ENCODE measurements around the gene DNASE1L1.

The DNASE1L1 gene

DNA sequence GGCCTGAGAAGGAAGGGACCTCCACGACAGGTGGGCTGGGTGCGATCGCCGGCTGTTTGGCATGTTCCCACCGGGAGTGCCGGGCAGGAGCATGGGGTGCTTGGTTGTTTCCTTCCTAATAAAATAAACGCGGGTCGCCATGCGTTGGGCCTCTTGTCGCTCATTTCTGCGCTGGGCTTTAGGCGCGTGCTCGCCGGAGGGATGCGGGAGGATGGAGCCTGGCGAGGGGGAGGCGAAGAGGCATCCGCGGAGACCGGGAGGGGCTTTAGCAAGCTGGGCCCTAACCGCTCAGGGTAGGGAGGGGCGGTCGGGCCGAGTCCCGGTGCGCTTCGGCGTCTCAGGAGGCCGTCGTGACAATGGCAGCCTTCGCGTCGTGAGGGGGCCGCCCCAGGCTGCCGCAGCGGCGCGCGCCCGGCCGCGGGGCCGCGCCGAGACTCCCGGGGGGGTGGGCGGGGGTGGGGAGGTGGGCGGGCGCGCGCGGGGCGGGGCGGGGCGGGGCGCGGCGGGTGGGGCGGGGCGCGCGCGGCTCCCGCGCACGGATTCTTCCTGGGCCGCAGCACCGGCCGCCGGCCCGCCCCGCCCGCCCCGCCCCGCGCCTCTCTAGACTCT, 27.4 kb upstream of the DNASE1L1 start:
- peak overlapping the region; percentile 87 for H3K4me3 ChIP-seq
- no peak for DNase-seq (ENCODE audit: low spot score)
- TF ChIP-seq, protein P1, sequence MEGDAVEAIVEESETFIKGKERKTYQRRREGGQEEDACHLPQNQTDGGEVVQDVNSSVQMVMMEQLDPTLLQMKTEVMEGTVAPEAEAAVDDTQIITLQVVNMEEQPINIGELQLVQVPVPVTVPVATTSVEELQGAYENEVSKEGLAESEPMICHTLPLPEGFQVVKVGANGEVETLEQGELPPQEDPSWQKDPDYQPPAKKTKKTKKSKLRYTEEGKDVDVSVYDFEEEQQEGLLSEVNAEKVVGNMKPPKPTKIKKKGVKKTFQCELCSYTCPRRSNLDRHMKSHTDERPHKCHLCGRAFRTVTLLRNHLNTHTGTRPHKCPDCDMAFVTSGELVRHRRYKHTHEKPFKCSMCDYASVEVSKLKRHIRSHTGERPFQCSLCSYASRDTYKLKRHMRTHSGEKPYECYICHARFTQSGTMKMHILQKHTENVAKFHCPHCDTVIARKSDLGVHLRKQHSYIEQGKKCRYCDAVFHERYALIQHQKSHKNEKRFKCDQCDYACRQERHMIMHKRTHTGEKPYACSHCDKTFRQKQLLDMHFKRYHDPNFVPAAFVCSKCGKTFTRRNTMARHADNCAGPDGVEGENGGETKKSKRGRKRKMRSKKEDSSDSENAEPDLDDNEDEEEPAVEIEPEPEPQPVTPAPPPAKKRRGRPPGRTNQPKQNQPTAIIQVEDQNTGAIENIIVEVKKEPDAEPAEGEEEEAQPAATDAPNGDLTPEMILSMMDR (IDR thresholded peaks at IDR 0.05), result no peak
- H3K27ac ChIP-seq, result peak overlapping the region; percentile 77 to 94

DNA sequence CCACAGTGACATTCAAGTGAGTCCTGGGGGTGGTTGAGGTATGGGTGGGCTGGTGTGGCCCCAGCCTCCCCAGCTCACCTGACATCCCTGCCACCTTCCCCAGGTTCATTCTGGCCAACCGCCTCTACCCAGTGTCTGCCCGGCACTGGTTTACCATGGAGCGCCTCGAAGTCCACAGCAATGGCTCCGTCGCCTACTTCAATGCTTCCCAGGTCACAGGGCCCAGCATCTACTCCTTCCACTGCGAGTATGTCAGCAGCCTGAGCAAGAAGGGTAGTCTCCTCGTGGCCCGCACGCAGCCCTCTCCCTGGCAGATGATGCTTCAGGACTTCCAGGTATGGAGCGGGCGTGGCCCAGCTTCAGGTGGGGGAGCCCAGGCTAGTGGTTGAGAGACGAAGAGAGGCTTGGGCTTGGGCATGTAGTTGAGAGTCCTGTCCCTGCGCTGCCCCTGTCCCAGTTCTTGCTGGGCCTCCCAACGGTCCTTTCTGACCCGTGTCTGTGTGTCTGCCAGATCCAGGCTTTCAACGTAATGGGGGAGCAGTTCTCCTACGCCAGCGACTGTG, 26.2 kb upstream of the DNASE1L1 start:
- Histone ChIP-seq H3K4me3 (no peak overlapping the region), H3K27ac (no peak overlapping the region)
- no peak for DNase-seq (ENCODE audit: low spot score)
- TF ChIP-seq, protein P1 (IDR thresholded peaks at IDR 0.05), result no peak

DNA sequence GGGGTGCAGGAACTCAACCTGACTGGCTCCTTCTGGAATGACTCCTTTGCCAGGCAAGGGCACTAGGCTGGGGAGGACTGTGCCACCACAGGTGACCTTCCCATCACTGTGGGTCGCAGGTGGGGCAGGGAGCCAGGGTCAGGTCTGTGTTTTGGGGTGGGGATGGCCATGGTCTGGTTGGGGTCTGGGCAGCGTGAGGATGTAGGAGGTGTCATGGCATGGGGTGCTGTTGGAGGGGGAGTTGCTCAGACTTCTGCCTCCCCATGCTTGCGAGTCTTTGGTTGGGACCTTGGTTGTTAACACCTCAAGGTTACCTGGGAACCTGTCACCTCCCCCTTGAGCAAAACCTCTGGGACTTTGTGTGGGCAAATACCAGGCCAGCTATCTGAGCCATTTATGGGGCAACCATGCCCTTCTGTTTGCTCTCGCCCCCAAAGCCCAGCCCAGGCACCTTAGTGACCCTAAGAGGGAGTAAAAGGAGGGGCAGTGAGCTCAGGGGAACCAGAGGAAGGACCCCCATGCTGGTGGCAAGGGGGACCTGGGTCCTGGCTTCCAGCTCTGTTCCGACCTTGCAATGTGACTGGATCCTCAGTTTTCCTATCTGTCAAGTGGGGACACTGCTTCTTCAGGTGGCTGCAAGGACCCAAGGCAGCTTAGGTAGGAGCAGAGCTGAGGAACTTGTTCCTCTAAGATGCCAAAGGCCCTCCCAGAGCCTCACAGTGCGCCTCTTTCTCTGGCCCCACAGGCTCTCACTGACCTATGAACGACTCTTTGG, 25.5 kb upstream of the DNASE1L1 start:
- DNase-seq (ENCODE audit: low spot score), result no peak
- Histone ChIP-seq H3K27ac (no peak overlapping the region), H3K4me3 (no peak overlapping the region)
- TF ChIP-seq, protein P1 (IDR thresholded peaks at IDR 0.05), result no peak

DNA sequence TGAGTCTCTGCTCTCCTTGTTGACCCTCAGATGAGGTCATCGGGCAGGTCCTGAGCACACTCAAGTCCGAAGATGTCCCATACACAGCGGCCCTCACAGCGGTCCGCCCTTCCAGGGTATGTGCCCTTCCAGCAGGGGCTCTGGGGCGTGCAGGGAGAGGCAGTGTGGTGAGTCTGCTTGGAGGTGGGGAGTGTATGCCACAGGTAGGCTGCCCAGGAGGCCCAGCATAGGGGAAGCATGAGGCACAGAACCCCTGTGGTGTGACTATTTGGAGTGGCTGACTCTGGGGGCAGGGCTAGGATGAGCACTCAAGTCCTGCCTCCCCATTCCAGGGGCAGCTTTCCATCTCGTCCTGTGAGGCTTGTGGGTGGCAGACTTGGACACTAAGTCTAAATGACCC, 24.6 kb upstream of the DNASE1L1 start:
- no peak for DNase-seq (ENCODE audit: low spot score)
- TF ChIP-seq, protein P1 (IDR thresholded peaks at IDR 0.05), result no peak
- H3K27ac ChIP-seq, result no peak overlapping the region
- H3K4me3 ChIP-seq, result no peak overlapping the region

DNA sequence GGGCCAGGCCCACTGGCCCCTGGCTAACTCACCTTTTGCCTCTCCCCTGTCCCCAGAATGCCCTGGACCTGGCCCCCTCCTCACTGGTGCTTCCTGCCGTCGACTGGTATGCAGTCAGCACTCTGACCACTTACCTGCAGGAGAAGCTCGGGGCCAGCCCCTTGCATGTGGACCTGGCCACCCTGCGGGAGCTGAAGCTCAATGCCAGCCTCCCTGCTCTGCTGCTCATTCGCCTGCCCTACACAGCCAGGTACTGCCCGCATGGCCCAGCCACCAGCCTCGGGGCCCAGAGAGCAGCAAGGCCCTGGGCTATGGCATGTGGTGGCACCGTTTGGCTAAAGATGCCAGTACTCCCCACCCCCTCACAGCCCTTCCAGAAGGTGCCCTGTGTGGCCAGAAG, 23.2 kb upstream of the DNASE1L1 start:
- no peak for DNase-seq (ENCODE audit: low spot score)
- Histone ChIP-seq H3K27ac (no peak overlapping the region), H3K4me3 (no peak overlapping the region)
- TF ChIP-seq, protein P1 (IDR thresholded peaks at IDR 0.05), result no peak

DNA sequence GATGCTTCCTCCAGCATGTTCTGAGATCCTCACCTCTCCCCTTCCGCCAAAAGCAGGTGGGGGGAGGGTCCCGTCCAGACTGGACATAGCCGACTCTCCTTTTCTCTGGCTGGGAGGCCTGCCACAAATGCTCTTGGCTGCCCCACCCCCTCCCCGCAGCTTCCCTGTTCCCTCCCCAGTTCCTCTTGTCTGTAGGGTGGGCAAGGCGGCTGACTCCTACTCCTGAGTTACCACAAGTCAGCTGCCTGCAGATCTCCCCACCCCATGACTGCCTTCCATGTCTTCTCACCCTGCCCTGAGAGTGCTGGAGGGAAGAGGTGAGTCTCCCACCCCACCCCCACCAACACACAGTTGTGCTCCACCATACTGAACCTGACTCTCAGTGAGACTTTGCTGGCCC, 22.3 kb upstream of the DNASE1L1 start:
- TF ChIP-seq, protein P1 (IDR thresholded peaks at IDR 0.05), result no peak
- Histone ChIP-seq H3K4me3 (no peak overlapping the region), H3K27ac (peak overlapping the region in 1 of 2 donors; percentile 60)
- DNase-seq (ENCODE audit: low spot score), result no peak

All from coronary artery (tissue), 2 donors.